ENCODE data around the gene GLIS1. TPM values are rescaled to one million over a fixed set of nuclear protein-coding genes. Genes with fewer than 3 reads are reported as not detected.
A peak's percentile ranks its signal among the peaks of the same experiment; 100 is the strongest.

GLIS1 gene
- total RNA-seq, 2 donors from 2014 or later, result not detected

DNA sequence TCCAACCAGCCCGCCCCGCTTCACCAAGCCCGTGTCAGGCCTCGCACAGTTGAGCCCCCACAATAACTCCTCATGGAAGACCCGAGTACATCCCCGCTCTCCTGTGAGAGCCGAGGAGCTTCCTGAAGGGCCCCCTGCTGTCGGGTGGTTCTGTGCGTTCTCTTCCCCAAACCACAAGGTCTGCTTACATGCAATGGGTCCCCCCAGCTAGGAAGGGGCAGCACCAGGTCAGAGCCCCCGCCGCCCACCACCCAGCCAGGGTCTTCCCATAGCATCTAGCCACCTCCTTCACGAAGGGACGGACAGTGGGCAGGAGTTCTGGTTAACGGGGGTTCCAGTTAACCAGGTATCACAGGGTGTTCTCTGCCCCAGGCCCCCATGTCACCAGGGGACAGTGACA is 51.5 kb downstream of the GLIS1 start:
- Mint-ChIP-seq H3K27me3 (peaks cover 34% of the 10 kb centered on the region), H3K27ac (no peak overlapping the region), H3K4me1 (no peaks in the 10 kb centered on the region), H3K9me3 (no peaks in the 10 kb centered on the region), H3K4me3 (no peak overlapping the region), H3K36me3 (ENCODE audit: low read depth) (no peaks in the 10 kb centered on the region)
- ATAC-seq (replicated peaks), result no peak

DNA sequence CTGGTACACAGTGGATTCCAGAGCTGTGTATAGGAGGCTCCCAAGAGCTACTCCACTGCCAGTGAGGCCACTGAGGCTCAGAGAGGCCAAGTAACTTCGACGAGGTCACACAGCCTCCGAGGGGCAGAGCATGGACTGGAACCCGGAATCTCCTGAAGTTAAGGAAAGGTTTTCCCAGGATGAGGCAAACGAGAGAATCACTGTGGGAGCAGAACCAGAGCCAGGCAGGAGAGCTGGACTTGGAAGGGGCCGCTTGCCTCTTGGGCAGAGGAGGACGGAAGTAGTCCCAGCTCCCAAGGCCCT is 52.0 kb downstream of the GLIS1 start:
- Mint-ChIP-seq H3K27ac (no peak overlapping the region), H3K27me3 (peaks cover 31% of the 10 kb centered on the region), H3K9me3 (no peaks in the 10 kb centered on the region), H3K4me1 (no peaks in the 10 kb centered on the region), H3K36me3 (ENCODE audit: low read depth) (no peaks in the 10 kb centered on the region), H3K4me3 (no peak overlapping the region)
- ATAC-seq (replicated peaks), result no peak

DNA sequence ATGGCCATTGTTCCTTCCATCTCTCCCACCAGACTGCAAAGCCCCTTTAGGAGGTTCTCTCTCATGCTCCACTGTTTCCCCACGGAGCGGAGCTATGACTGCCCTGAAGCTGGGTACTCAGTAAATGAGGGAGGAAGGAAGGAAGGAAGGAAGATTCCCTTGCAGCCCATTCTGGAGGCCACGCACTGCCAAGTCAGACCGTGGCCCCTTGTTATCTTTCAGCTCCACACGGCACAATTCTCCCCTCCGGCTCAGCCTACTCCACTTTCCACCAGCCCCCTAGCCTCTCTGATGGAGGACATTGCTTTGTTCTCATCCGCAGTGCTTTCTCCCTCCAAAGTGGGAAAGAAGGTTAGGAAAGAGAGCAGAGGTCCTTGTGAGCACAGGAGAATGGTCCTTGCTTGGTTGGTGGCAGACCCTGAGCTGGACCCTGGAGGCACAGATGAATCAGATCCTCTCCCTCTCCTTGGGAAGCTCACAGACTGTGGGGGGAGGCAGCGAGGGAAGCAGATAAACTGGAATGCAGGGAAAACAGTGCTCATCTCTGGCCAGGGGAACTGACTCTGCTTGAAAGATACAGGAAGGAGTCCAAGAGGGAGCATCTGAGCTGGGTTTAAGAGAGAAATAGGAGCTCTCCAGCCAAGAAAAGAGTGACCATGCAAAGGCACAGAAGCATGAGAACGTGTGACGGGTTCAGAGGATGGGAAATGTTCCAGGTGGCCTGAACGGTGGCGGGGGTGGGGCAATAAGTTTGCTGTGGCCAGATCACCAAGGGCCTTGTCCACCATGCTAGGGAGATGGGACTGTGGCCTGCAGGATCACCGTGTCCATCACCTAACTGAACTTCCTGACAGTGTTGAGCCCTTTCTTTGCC is 52.6 kb downstream of the GLIS1 start:
- Mint-ChIP-seq H3K27me3 (peaks cover 29% of the 10 kb centered on the region), H3K4me3 (no peak overlapping the region), H3K9me3 (no peaks in the 10 kb centered on the region), H3K27ac (no peak overlapping the region), H3K4me1 (no peaks in the 10 kb centered on the region), H3K36me3 (ENCODE audit: low read depth) (no peaks in the 10 kb centered on the region)
- no peak for ATAC-seq (replicated peaks)

DNA sequence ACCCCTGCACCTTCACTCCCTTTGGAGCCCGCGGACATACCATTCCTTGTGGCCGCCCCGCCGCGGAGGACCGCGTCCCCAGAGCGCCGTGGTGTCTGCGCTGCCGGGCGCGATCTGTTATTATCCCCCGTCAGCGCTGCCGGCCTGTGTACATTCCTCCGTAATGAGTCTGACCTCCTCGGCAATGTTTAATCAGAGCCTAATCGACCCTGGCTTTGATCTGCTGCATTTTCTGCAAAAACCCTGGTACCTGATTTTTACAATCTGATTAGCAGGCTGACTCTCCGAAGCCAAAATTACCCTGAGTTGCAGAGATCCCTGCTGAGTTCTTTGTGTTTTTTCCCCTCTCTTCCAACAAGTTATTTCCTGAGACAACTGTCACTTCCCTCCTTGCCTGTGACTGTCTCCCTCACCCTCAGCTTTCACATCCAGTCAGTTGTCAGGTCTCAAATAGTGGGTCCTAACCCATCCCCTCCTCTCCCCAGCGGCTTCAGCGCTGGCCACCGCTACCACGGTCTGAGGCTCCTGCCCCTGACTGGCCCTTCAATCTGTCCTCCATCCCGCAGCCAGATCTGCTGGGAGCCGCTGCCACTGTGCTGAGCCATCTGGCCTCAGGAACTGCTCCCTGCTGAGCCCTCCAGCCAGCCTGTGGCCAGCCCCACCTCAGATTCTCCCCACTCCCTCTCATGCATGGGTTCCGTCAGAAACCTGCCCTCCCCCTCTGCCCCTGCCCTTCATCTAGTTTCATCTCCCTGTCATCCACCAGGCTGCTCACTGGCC is 53.5 kb downstream of the GLIS1 start:
- ATAC-seq (replicated peaks), result no peak
- Mint-ChIP-seq H3K4me1 (no peaks in the 10 kb centered on the region), H3K36me3 (ENCODE audit: low read depth) (no peaks in the 10 kb centered on the region), H3K27me3 (peaks cover 31% of the 10 kb centered on the region), H3K4me3 (no peak overlapping the region), H3K27ac (no peak overlapping the region), H3K9me3 (no peaks in the 10 kb centered on the region)

DNA sequence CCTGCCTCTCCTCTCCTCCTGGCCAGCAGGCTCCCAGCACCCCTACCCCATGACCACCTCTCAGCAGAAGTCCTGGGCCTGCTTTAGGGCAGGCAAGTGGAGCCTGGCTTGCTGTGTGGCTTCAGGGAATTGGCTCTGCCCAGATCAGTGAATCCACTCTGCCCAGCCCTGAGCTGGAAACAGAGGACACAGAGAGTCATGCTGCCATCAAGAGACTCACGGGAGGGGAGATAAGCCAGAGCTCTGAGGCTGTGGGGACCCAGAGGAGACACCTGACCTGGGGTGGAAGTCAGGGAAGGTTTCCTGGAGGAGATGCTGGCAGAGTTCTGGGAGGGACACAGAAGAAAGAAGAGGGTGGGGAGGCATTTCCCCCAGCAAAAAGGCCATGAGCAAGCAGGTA is 54.2 kb downstream of the GLIS1 start:
- Mint-ChIP-seq H3K27me3 (peaks cover 34% of the 10 kb centered on the region), H3K36me3 (ENCODE audit: low read depth) (no peaks in the 10 kb centered on the region), H3K4me1 (no peaks in the 10 kb centered on the region), H3K4me3 (no peak overlapping the region), H3K27ac (no peak overlapping the region), H3K9me3 (no peaks in the 10 kb centered on the region)
- no peak for ATAC-seq (replicated peaks)

DNA sequence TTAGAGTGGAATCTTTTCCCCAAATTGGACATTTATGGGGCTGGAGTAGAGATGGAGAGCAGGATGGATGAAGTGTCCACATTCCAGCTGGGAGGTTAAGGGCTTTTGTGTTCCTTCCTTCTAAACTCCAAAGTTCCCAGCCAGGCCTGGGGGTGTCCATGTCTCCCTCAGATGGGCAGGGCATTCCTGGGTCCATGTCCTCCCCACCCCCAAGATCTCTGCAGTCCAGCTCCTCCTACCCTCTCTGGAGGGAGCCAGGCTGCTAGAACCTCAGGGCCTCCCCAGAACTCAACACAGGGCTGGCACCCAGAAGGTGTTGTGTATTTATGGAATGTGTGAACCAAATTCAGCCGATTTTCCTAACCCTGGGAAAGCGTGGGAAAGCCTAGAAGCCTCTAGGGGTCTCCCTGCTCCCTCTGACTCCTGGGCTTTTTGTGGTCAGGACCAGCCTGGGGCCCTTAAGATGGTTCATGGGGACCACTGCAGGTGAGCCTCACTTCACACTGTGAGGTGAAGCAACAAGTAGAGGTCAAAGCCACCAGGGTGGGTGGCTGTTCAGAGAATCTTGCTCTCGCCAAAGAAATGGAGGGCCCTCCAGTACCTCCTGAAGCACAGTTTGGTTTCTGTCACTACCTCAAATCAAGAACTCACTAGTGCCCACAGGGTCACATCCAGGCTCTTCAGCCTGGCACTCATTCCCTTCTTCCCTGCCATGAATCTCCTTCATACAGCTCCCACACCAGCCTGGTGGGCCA is 54.8 kb downstream of the GLIS1 start:
- H3K9me3 Mint-ChIP-seq, result no peaks in the 10 kb centered on the region
- no peak overlapping the region for H3K4me3 Mint-ChIP-seq
- ATAC-seq (replicated peaks), result no peak
- no peaks in the 10 kb centered on the region for H3K4me1 Mint-ChIP-seq
- H3K27me3 Mint-ChIP-seq, result peaks cover 34% of the 10 kb centered on the region
- no peak overlapping the region for H3K27ac Mint-ChIP-seq
- H3K36me3 Mint-ChIP-seq (ENCODE audit: low read depth), result no peaks in the 10 kb centered on the region

DNA sequence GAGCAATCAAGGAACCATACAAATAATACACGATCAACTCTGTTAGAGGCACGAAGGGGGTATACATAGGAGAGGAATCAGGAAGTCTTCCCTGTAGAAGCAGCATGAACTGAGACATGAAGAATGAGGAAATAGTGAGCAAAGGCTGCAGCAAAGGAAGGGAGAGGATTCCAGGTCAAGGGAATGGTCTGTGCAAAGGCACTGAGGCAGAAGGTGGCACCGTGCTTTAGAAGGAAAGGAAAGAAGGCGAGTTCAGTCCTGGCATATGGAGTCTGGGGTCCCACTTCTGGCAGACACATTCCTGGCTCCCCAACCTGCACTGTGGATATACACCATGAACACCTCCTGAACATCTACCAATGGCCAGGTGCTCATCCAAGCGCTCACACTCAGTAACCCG is 56.1 kb downstream of the GLIS1 start:
- Mint-ChIP-seq H3K9me3 (no peaks in the 10 kb centered on the region), H3K4me3 (no peak overlapping the region), H3K36me3 (ENCODE audit: low read depth) (no peaks in the 10 kb centered on the region), H3K27me3 (peaks cover 34% of the 10 kb centered on the region), H3K27ac (no peak overlapping the region), H3K4me1 (no peaks in the 10 kb centered on the region)
- no peak for ATAC-seq (replicated peaks)

DNA sequence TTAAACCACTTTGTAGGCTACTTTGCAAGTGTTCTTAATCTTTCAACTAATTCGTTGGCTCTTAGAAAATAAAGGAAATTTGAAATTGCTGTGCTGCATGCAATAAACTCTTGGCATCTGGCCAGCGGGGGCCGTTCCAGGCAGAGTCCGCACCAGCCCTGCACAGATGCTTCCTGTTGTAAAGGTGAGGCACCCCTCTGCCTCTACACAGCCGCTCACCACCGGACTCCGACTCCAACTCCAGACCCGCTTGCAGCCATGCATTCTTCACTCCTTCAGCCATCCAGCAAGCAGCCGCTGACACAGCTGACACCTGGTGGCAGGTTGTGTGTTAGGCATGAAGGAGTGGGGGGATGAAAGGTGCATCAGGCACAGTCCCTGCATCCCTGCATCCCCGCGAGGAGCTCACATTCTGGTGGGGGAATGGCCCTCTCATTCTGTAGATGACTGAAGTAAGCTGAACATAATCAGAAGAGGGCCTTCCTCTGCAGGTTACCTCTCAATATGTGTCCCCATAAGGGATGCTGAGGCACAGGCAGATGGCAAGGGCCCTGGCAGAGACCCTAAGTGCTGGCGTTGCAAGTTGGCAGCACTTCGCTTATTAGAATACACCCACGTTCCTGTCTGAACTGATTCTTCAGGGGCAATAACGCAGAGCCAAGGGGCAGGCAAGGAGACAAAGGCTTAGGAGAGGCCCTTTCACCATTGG is 56.8 kb downstream of the GLIS1 start:
- Mint-ChIP-seq H3K9me3 (no peaks in the 10 kb centered on the region), H3K36me3 (ENCODE audit: low read depth) (no peaks in the 10 kb centered on the region), H3K27me3 (peaks cover 37% of the 10 kb centered on the region), H3K4me3 (no peak overlapping the region), H3K27ac (no peak overlapping the region), H3K4me1 (no peaks in the 10 kb centered on the region)
- ATAC-seq (replicated peaks), result peak; percentile 44

DNA sequence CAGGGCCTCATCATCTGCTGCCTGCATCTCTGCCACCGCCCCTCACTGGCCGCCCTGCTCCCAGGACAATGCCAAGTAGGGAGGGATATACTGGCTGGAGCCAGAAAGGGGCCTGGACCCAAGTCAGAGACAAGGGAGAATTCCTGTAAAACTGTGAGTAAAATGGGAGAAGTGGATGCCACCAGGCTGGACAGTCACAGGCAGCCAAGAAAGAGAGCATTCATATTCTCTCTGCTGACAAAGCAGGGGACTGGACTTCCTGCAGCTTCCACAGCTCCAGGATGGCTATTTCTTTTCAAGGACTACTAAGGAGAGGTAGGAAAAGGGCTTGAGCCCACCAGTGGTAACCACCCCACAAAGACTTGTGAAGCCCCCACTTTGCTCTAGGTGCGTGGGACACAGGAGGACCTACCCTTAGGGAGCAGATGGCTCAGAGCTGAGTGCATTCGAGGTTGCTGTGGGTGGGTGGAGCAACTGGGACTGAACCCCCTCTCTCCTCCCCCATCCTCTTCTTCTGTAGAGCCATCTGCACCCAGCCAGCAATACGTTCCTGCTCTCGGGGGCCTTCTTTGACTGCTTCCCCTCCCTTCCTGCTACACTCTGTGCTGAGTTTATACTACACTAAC is 57.5 kb downstream of the GLIS1 start:
- Mint-ChIP-seq H3K27ac (no peak overlapping the region), H3K36me3 (ENCODE audit: low read depth) (no peaks in the 10 kb centered on the region), H3K27me3 (peaks cover 31% of the 10 kb centered on the region), H3K4me1 (no peaks in the 10 kb centered on the region), H3K9me3 (no peaks in the 10 kb centered on the region), H3K4me3 (no peak overlapping the region)
- ATAC-seq (replicated peaks), result no peak

DNA sequence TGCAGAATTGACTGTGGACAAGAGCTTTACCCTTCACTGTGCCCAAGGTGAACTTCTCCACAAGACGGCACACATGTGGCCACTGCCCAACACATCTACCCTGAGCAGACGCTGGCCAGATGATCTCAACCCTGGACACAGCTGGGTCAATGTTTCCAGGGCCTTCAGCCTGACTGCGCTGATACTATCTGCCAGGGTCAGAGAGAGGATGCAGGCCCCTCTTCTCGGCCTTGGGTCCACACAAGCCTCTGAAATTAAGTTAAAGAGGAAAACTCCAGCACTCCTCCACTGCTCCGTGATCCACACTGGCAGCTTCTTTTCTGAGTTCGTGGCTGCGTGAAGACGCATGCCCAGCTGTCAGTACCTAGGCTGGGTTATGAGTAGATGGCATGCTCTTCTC is 58.1 kb downstream of the GLIS1 start:
- no peaks in the 10 kb centered on the region for H3K9me3 Mint-ChIP-seq
- peaks cover 26% of the 10 kb centered on the region for H3K27me3 Mint-ChIP-seq

DNA sequence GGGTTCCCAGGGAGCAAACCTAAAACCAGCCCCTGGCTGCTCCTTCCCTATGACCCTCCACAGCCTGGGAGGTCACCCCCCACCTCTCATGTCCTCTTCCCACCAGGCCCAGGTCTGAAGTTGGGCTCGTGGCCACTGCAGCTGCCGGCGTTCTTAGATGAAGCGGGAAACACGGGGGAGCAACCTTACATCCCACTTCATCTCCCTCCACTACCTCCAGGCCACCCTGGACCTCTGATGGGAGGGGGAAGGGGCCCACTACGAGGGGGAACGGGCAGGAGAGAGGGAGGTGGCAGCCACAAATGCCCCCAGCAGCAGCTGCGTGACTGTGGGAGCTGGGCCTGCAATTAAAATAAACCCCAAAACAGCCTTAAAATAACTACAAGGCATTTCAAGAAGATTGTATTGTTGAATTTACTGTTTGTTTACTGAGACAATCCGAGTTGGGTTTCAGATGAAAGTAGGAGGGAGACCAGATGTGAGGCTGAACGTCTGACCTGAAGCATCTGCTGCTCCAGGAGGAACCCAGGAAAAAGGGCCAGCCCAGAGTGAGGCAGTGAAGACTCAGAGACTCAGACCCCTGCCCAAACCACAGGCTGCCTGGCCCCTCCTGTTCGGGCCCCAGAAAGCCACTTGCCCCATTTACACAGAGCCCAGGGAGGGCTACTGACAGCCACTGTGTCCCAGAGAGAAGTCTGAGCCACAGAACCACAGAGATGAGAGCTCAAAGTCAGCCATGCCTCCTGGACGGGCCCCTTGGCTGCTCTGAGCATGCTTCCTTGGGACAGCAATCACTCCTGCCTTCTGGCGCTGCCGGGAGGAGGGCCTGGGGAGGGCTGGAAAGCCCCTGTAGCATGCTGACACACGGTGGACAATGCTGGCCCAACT is 59.8 kb downstream of the GLIS1 start:
- no peak for ATAC-seq (replicated peaks)
- Mint-ChIP-seq H3K4me1 (no peaks in the 10 kb centered on the region), H3K4me3 (no peak overlapping the region), H3K9me3 (no peaks in the 10 kb centered on the region), H3K27ac (no peak overlapping the region), H3K27me3 (peaks cover 16% of the 10 kb centered on the region), H3K36me3 (ENCODE audit: low read depth) (no peaks in the 10 kb centered on the region)

More for the DNA sequence above, 58.1 kb downstream of the GLIS1 start:
- Mint-ChIP-seq H3K4me3 (no peak overlapping the region), H3K36me3 (ENCODE audit: low read depth) (no peaks in the 10 kb centered on the region), H3K27ac (no peak overlapping the region), H3K4me1 (no peaks in the 10 kb centered on the region)
- ATAC-seq (replicated peaks), result no peak

DNA sequence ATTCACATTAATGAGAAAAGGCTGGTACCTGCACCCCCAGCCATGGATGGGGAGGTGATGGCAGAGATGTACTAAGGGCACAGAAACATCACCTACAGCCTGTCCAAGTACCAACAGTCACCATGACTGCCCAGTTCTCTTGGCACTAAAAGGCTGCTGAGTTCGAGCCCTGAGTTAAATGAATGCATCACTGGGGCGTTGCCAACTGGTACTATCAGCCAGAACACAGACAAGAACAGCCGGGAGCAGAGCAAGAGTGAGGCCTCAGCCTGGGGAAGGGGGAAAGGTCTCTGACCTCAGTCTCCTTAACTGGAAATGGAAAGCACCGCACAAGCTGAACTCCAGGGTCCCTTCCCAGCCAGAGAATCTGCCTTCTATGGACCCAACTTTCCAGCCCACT is 60.5 kb downstream of the GLIS1 start:
- peaks cover 16% of the 10 kb centered on the region for H3K27me3 Mint-ChIP-seq
- no peak overlapping the region for H3K27ac Mint-ChIP-seq
- H3K4me1 Mint-ChIP-seq, result no peaks in the 10 kb centered on the region
- no peaks in the 10 kb centered on the region for H3K9me3 Mint-ChIP-seq
- no peaks in the 10 kb centered on the region for H3K36me3 Mint-ChIP-seq (ENCODE audit: low read depth)
- ATAC-seq (replicated peaks), result no peak
- no peak overlapping the region for H3K4me3 Mint-ChIP-seq

DNA sequence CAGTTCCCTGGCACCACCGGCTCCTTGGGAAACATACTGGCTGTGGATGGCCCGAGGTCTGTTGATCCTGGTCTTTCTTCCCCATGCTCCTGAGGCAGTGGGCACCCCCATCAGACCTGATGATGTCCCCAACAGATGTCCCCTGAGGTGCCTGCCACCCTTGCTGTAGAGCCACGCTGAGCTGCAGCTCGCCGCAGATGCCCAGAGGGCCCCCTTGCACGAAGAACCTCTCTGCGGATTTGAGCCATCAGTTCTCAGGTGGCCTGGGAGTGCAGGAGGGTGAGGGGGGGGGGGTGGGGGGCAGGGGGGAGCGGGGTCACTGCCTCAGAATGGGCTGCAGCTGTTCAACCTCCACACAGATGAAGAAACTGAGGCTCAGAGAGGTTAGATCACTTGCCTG is 60.9 kb downstream of the GLIS1 start:
- peaks cover 16% of the 10 kb centered on the region for H3K27me3 Mint-ChIP-seq
- no peaks in the 10 kb centered on the region for H3K4me1 Mint-ChIP-seq
- H3K36me3 Mint-ChIP-seq (ENCODE audit: low read depth), result no peaks in the 10 kb centered on the region
- ATAC-seq (replicated peaks), result no peak
- no peak overlapping the region for H3K27ac Mint-ChIP-seq
- no peaks in the 10 kb centered on the region for H3K9me3 Mint-ChIP-seq
- no peak overlapping the region for H3K4me3 Mint-ChIP-seq
